Mesendoderm (in vitro differentiated cells): ENCODE measurements around the gene KIAA1217.

Experiments
- DNase-seq: peaks from one replicate; pipeline ENCODE4 v3.0.0; 2013
- H2AK5ac ChIP-seq: 2 replicates; pipeline ENCODE4 v1.6.1; 2013; ENCODE audit warnings: low read length, inconsistent platforms
- H2BK120ac ChIP-seq: 2 replicates; pipeline ENCODE4 v1.6.1; 2013; ENCODE audit warnings: low read depth, mild to moderate bottlenecking, low read length, moderate library complexity, mixed read lengths
- H2BK15ac ChIP-seq: replicated peaks from 2 replicates; pipeline ENCODE4 v1.6.1; 2013; ENCODE audit warnings: low read depth, mild to moderate bottlenecking, moderate library complexity
- H2BK5ac ChIP-seq: 2 replicates; pipeline ENCODE4 v1.6.1; 2013; ENCODE audit warnings: low read length, inconsistent platforms
- H3K18ac ChIP-seq: 2 replicates; pipeline ENCODE4 v1.6.1; 2013; ENCODE audit warnings: mild to moderate bottlenecking, low read length, mixed read lengths
- H3K23ac ChIP-seq: one replicate; pipeline ENCODE4 v1.6.1; 2013; ENCODE audit warnings: low read length
- H3K27ac ChIP-seq: 2 replicates; pipeline ENCODE4 v1.5.1; 2013; ENCODE audit warnings: low read depth, mild to moderate bottlenecking, inconsistent platforms, low read length, moderate library complexity
- H3K27me3 ChIP-seq: 2 replicates; pipeline ENCODE4 v1.6.1; 2013; ENCODE audit warnings: low read length, control low read depth, mild to moderate bottlenecking, inconsistent platforms; ENCODE audit not compliant: insufficient read depth, poor library complexity
- H3K36me3 ChIP-seq: 2 replicates; pipeline ENCODE4 v1.6.1; 2013; ENCODE audit warnings: low read length, inconsistent platforms; ENCODE audit not compliant: control insufficient read depth, insufficient read depth
- H3K4ac ChIP-seq: one replicate; pipeline ENCODE4 v1.6.1; 2013; ENCODE audit warnings: low read depth, mild to moderate bottlenecking, low read length, moderate library complexity
- H3K4me1 ChIP-seq: 2 replicates; pipeline ENCODE4 v1.6.1; 2013; ENCODE audit warnings: low read depth, low read length, inconsistent platforms; ENCODE audit not compliant: control insufficient read depth
- H3K4me2 ChIP-seq: 2 replicates; pipeline ENCODE4 v1.6.1; 2013; ENCODE audit warnings: low read length
- H3K4me3 ChIP-seq: 2 replicates; pipeline ENCODE4 v1.5.1; 2013; ENCODE audit warnings: mild to moderate bottlenecking, low read length
- H3K56ac ChIP-seq: one replicate; pipeline ENCODE4 v1.6.1; 2013; ENCODE audit warnings: low read length
- H3K79me1 ChIP-seq: 2 replicates; pipeline ENCODE4 v1.6.1; 2013; ENCODE audit warnings: low read length, inconsistent platforms
- H3K79me2 ChIP-seq: 2 replicates; pipeline ENCODE4 v1.6.1; 2013; ENCODE audit warnings: mild to moderate bottlenecking, low read length; ENCODE audit not compliant: control insufficient read depth, insufficient read depth
- H3K9ac ChIP-seq: 2 replicates; pipeline ENCODE4 v1.6.1; 2013; ENCODE audit warnings: low read length, inconsistent platforms
- H4K5ac ChIP-seq: one replicate; pipeline ENCODE4 v1.6.1; 2013; ENCODE audit warnings: low read length
- H4K8ac ChIP-seq: one replicate; pipeline ENCODE4 v1.6.1; 2013; ENCODE audit warnings: low read depth, mild to moderate bottlenecking, control low read depth, low read length, moderate library complexity
- WGBS: extraction: QIAGEN DNeasy Blood & Tissue Kit; methylation state at CpG from one replicate; pipeline ENCODE4 v1.1.7; 2013; ENCODE audit warnings: low lambda C conversion rate, missing lambda C conversion rate; ENCODE audit not compliant: insufficient coverage; ENCODE audit errors: extremely low coverage; 5-methylcytosine and 5-hydroxymethylcytosine counted together

Gene KIAA1217

GRCh38 chr10:24247841-24248240 is 38.9 kb downstream of the KIAA1217 start:
- H3K79me1 ChIP-seq, result no peaks in the 10 kb centered on the region
- H3K27me3 ChIP-seq, result no peaks in the 10 kb centered on the region
- no peak overlapping the region for H3K4me3 ChIP-seq
- no peaks in the 10 kb centered on the region for H3K36me3 ChIP-seq
- no peak overlapping the region for H4K8ac ChIP-seq
- no peak overlapping the region for H3K56ac ChIP-seq
- no peak overlapping the region for H4K5ac ChIP-seq
- DNase-seq, result no peak
- no peak overlapping the region for H2BK120ac ChIP-seq
- no peak overlapping the region for H3K23ac ChIP-seq
- no peak overlapping the region for H2BK5ac ChIP-seq
- H3K4me2 ChIP-seq, result no peak overlapping the region
- H3K79me2 ChIP-seq, result no peaks in the 10 kb centered on the region
- H3K4me1 ChIP-seq, result no peaks in the 10 kb centered on the region
- no peak overlapping the region for H2BK15ac ChIP-seq
- no peak overlapping the region for H3K4ac ChIP-seq
- H3K9ac ChIP-seq, result no peak overlapping the region
- no peak overlapping the region for H3K18ac ChIP-seq
- H2AK5ac ChIP-seq, result no peak overlapping the region
- no peak overlapping the region for H3K27ac ChIP-seq
- no CpG with 5 or more reads among the region's 1 CpG for WGBS

GRCh38 chr10:24249829-24250415 is 41.0 kb downstream of the KIAA1217 start:
- DNase-seq, result peak; percentile 42
- Histone ChIP-seq H3K79me1 (no peaks in the 10 kb centered on the region), H2BK120ac (no peak overlapping the region)

DNA sequence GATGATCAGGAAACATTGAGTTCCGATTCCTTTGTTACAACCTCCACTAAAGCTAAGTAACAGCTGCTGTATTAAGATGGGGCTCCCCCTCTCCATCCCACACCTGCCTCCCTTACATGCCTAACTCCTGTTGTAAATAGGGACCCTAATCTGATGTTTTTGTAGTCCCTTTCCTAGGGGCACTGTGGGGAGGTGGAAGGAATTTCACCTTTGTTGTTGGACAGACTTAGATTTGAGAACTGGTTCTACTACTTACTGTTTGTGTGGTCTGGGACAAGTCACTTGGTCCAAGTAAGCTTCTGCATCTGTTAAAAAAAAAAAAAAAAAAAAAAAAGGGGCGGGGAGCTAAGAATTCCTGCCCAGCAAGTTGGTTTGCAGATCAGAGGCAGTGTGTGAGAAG is 42.6 kb downstream of the KIAA1217 start:
- no peak overlapping the region for H3K9ac ChIP-seq
- no CpG with 5 or more reads among the region's 2 CpGs for WGBS
- no peak overlapping the region for H3K18ac ChIP-seq
- no peaks in the 10 kb centered on the region for H3K79me2 ChIP-seq
- H3K27ac ChIP-seq, result no peak overlapping the region
- no peaks in the 10 kb centered on the region for H3K36me3 ChIP-seq
- peak; percentile 72 for DNase-seq
- no peak overlapping the region for H3K4me3 ChIP-seq
- no peak overlapping the region for H2AK5ac ChIP-seq
- no peak overlapping the region for H3K4ac ChIP-seq
- H3K4me1 ChIP-seq, result peaks cover 6% of the 10 kb centered on the region
- no peak overlapping the region for H3K23ac ChIP-seq
- H3K4me2 ChIP-seq, result no peak overlapping the region
- no peak overlapping the region for H2BK15ac ChIP-seq
- H4K8ac ChIP-seq, result no peak overlapping the region
- no peaks in the 10 kb centered on the region for H3K79me1 ChIP-seq
- H3K56ac ChIP-seq, result no peak overlapping the region
- no peak overlapping the region for H2BK120ac ChIP-seq
- no peaks in the 10 kb centered on the region for H3K27me3 ChIP-seq
- no peak overlapping the region for H4K5ac ChIP-seq
- no peak overlapping the region for H2BK5ac ChIP-seq

More at GRCh38 chr10:24249829-24250415, 41.0 kb downstream of the KIAA1217 start:
- no peak overlapping the region for H2AK5ac ChIP-seq
- no peak overlapping the region for H2BK5ac ChIP-seq
- no peaks in the 10 kb centered on the region for H3K36me3 ChIP-seq
- no peak overlapping the region for H3K56ac ChIP-seq
- no peak overlapping the region for H3K27ac ChIP-seq
- no peaks in the 10 kb centered on the region for H3K4me1 ChIP-seq
- H3K4ac ChIP-seq, result no peak overlapping the region
- H3K27me3 ChIP-seq, result no peaks in the 10 kb centered on the region
- no peak overlapping the region for H3K23ac ChIP-seq
- WGBS, result no CpG with 5 or more reads among the region's 9 CpGs
- H3K4me3 ChIP-seq, result no peak overlapping the region
- no peak overlapping the region for H3K9ac ChIP-seq
- no peak overlapping the region for H3K18ac ChIP-seq
- no peaks in the 10 kb centered on the region for H3K79me2 ChIP-seq
- no peak overlapping the region for H3K4me2 ChIP-seq
- no peak overlapping the region for H4K5ac ChIP-seq
- no peak overlapping the region for H4K8ac ChIP-seq
- H2BK15ac ChIP-seq, result no peak overlapping the region

DNA sequence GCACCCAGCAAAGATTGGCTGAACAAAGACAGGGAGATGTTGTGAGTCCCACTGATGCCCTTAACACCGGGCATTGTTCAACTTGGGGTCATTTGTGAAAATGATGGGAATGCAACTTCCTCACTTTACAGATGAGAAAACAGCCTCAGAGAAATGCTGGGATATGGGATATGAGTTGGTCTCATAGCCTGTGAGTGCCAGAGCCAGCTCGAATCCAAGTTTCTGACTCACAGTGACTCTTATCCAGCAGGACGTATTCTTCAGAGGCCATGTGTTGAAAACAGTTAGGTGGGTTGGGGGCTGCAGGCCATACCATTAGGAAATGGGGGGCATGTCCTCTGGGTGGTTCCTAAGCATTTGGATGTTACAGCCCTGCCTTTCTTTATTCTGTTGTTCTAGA is 45.2 kb downstream of the KIAA1217 start:
- Histone ChIP-seq H4K5ac (no peak overlapping the region), H3K4me3 (no peak overlapping the region), H3K79me2 (no peaks in the 10 kb centered on the region), H3K27ac (no peak overlapping the region), H2BK120ac (no peak overlapping the region), H3K79me1 (no peaks in the 10 kb centered on the region), H3K36me3 (no peaks in the 10 kb centered on the region), H4K8ac (no peak overlapping the region), H3K18ac (no peak overlapping the region), H3K4me2 (no peak overlapping the region), H2BK5ac (no peak overlapping the region), H3K23ac (no peak overlapping the region), H3K56ac (no peak overlapping the region), H2AK5ac (no peak overlapping the region), H3K9ac (no peak overlapping the region), H3K27me3 (no peaks in the 10 kb centered on the region), H2BK15ac (no peak overlapping the region), H3K4me1 (peaks cover 6% of the 10 kb centered on the region), H3K4ac (peak overlapping the region; percentile 46)
- no CpG with 5 or more reads among the region's 3 CpGs for WGBS
- DNase-seq, result no peak

- DNase-seq, result peak; percentile 70
- H4K8ac ChIP-seq, result no peak overlapping the region
- H3K18ac ChIP-seq, result peak overlapping the region; percentile 77
- H3K4me3 ChIP-seq, result no peak overlapping the region
- no peak overlapping the region for H3K23ac ChIP-seq
- no peak overlapping the region for H3K4ac ChIP-seq
- no peak overlapping the region for H3K9ac ChIP-seq
- no CpG with 5 or more reads among the region's 14 CpGs for WGBS
- no peaks in the 10 kb centered on the region for H3K36me3 ChIP-seq
- H3K79me2 ChIP-seq, result no peaks in the 10 kb centered on the region
- no peak overlapping the region for H2BK120ac ChIP-seq
- H2AK5ac ChIP-seq, result no peak overlapping the region
- peak overlapping the region; percentile 25 for H3K56ac ChIP-seq
- no peak overlapping the region for H2BK5ac ChIP-seq
- H4K5ac ChIP-seq, result no peak overlapping the region
- H3K27ac ChIP-seq, result no peak overlapping the region
- no peak overlapping the region for H2BK15ac ChIP-seq
- no peaks in the 10 kb centered on the region for H3K27me3 ChIP-seq
- no peaks in the 10 kb centered on the region for H3K79me1 ChIP-seq
- H3K4me2 ChIP-seq, result no peak overlapping the region
- peaks cover 6% of the 10 kb centered on the region for H3K4me1 ChIP-seq
Observed at GRCh38 chr10:24255115-24255880, 46.4 kb downstream of the KIAA1217 start.
